ENCODE results near the gene CTXND1.
A peak's percentile ranks its signal among the peaks of the same experiment; 100 is the strongest.

Gene CTXND1

GRCh38 chr15:80171787-80172186 is 80.2 kb downstream of the CTXND1 start:
- DNase-seq (ENCODE audit: low spot score in 2 of 2) = no peak
- Mint-ChIP-seq H3K27ac (ENCODE audit: low read depth) (no peak overlapping the region), H3K9me3 (no peaks in the 10 kb centered on the region), H3K4me1 (no peaks in the 10 kb centered on the region), H3K27me3 (no peaks in the 10 kb centered on the region), H3K36me3 (ENCODE audit: insufficient read depth) (no peaks in the 10 kb centered on the region), H3K4me3 (no peak overlapping the region)
- ATAC-seq (replicated peaks; ENCODE audit: extremely low read depth, poor library complexity, severe bottlenecking) = no peak

- Mint-ChIP-seq H3K27ac (ENCODE audit: low read depth) (no peak overlapping the region), H3K4me3 (no peak overlapping the region), H3K36me3 (ENCODE audit: insufficient read depth) (no peaks in the 10 kb centered on the region), H3K27me3 (no peaks in the 10 kb centered on the region), H3K4me1 (no peaks in the 10 kb centered on the region), H3K9me3 (no peaks in the 10 kb centered on the region)
- ATAC-seq (replicated peaks; ENCODE audit: extremely low read depth, poor library complexity, severe bottlenecking) = no peak
- DNase-seq (ENCODE audit: low spot score in 2 of 2) = no peak
These were observed 81.4 kb downstream of the CTXND1 start for GRCh38 chr15:80170596-80170995.

- H3K36me3 Mint-ChIP-seq (ENCODE audit: insufficient read depth) = no peaks in the 10 kb centered on the region
- DNase-seq (ENCODE audit: low spot score in 2 of 2) = no peak
- H3K9me3 Mint-ChIP-seq = no peaks in the 10 kb centered on the region
- no peak overlapping the region for H3K27ac Mint-ChIP-seq (ENCODE audit: low read depth)
- H3K4me3 Mint-ChIP-seq = no peak overlapping the region
- ATAC-seq (replicated peaks; ENCODE audit: extremely low read depth, poor library complexity, severe bottlenecking) = no peak
- H3K4me1 Mint-ChIP-seq = no peaks in the 10 kb centered on the region
- no peaks in the 10 kb centered on the region for H3K27me3 Mint-ChIP-seq
These were observed 82.2 kb downstream of the CTXND1 start for GRCh38 chr15:80169768-80170357.

- Mint-ChIP-seq H3K27me3 (no peaks in the 10 kb centered on the region), H3K4me1 (no peaks in the 10 kb centered on the region), H3K27ac (ENCODE audit: low read depth) (no peak overlapping the region), H3K9me3 (no peaks in the 10 kb centered on the region), H3K4me3 (no peak overlapping the region), H3K36me3 (ENCODE audit: insufficient read depth) (no peaks in the 10 kb centered on the region)
- ATAC-seq (replicated peaks; ENCODE audit: extremely low read depth, poor library complexity, severe bottlenecking) (no peak), DNase-seq (ENCODE audit: low spot score in 2 of 2) (no peak)
These were observed 83.6 kb downstream of the CTXND1 start for GRCh38 chr15:80168421-80168820.

GRCh38 chr15:80167936-80168335 is 84.1 kb downstream of the CTXND1 start:
- ATAC-seq (replicated peaks; ENCODE audit: extremely low read depth, poor library complexity, severe bottlenecking) (no peak), DNase-seq (ENCODE audit: low spot score in 2 of 2) (no peak)
- Mint-ChIP-seq H3K27me3 (no peaks in the 10 kb centered on the region), H3K4me1 (no peaks in the 10 kb centered on the region), H3K27ac (ENCODE audit: low read depth) (no peak overlapping the region), H3K36me3 (ENCODE audit: insufficient read depth) (no peaks in the 10 kb centered on the region), H3K4me3 (no peak overlapping the region), H3K9me3 (no peaks in the 10 kb centered on the region)

GRCh38 chr15:80163897-80164296 is 88.1 kb downstream of the CTXND1 start:
- H3K27ac Mint-ChIP-seq (ENCODE audit: low read depth) = no peak overlapping the region

GRCh38 chr15:80163217-80163616 is 88.8 kb downstream of the CTXND1 start:
- DNase-seq (ENCODE audit: low spot score in 2 of 2) (no peak), ATAC-seq (replicated peaks; ENCODE audit: extremely low read depth, poor library complexity, severe bottlenecking) (no peak)
- H3K4me1 Mint-ChIP-seq = peaks cover 20% of the 10 kb centered on the region
- H3K4me3 Mint-ChIP-seq = no peak overlapping the region
- no peak overlapping the region for H3K27ac Mint-ChIP-seq (ENCODE audit: low read depth)
- H3K36me3 Mint-ChIP-seq (ENCODE audit: insufficient read depth) = no peaks in the 10 kb centered on the region
- H3K27me3 Mint-ChIP-seq = no peaks in the 10 kb centered on the region
- H3K9me3 Mint-ChIP-seq = no peaks in the 10 kb centered on the region

More at GRCh38 chr15:80163897-80164296, 88.1 kb downstream of the CTXND1 start:
- Mint-ChIP-seq H3K27me3 (no peaks in the 10 kb centered on the region), H3K36me3 (ENCODE audit: insufficient read depth) (no peaks in the 10 kb centered on the region), H3K4me3 (no peak overlapping the region), H3K9me3 (no peaks in the 10 kb centered on the region), H3K4me1 (peaks cover 20% of the 10 kb centered on the region)
- ATAC-seq (replicated peaks; ENCODE audit: extremely low read depth, poor library complexity, severe bottlenecking) = no peak
- DNase-seq (ENCODE audit: low spot score in 2 of 2) = no peak

- H3K9me3 Mint-ChIP-seq = no peaks in the 10 kb centered on the region
- peaks cover 20% of the 10 kb centered on the region for H3K4me1 Mint-ChIP-seq
- no peaks in the 10 kb centered on the region for H3K27me3 Mint-ChIP-seq
- DNase-seq (ENCODE audit: low spot score in 2 of 2) (no peak), ATAC-seq (replicated peaks; ENCODE audit: extremely low read depth, poor library complexity, severe bottlenecking) (no peak)
- H3K36me3 Mint-ChIP-seq (ENCODE audit: insufficient read depth) = no peaks in the 10 kb centered on the region
- no peak overlapping the region for H3K4me3 Mint-ChIP-seq
- H3K27ac Mint-ChIP-seq (ENCODE audit: low read depth) = no peak overlapping the region
These were observed 89.9 kb downstream of the CTXND1 start for GRCh38 chr15:80162059-80162554.

GRCh38 chr15:80161468-80162016 is 90.5 kb downstream of the CTXND1 start:
- Mint-ChIP-seq H3K36me3 (ENCODE audit: insufficient read depth) (no peaks in the 10 kb centered on the region), H3K4me1 (peaks cover 20% of the 10 kb centered on the region), H3K9me3 (no peaks in the 10 kb centered on the region), H3K27me3 (no peaks in the 10 kb centered on the region), H3K4me3 (no peak overlapping the region), H3K27ac (ENCODE audit: low read depth) (peak overlapping the region; percentile 49)
- ATAC-seq (replicated peaks; ENCODE audit: extremely low read depth, poor library complexity, severe bottlenecking) (no peak), DNase-seq (ENCODE audit: low spot score in 2 of 2) (no peak)

- DNase-seq (ENCODE audit: low spot score in 2 of 2) = peak in 1 of 2 donors; percentile 17
- no peaks in the 10 kb centered on the region for H3K9me3 Mint-ChIP-seq
- H3K27ac Mint-ChIP-seq (ENCODE audit: low read depth) = peak overlapping the region; percentile 49
These were observed 91.3 kb downstream of the CTXND1 start for GRCh38 chr15:80160570-80161156.

GRCh38 chr15:80159811-80160569 is 92.0 kb downstream of the CTXND1 start:
- H3K27me3 Mint-ChIP-seq = no peaks in the 10 kb centered on the region
- H3K9me3 Mint-ChIP-seq = no peaks in the 10 kb centered on the region
- peaks cover 20% of the 10 kb centered on the region for H3K4me1 Mint-ChIP-seq
- H3K27ac Mint-ChIP-seq (ENCODE audit: low read depth) = no peak overlapping the region
- peak; percentile 75 for ATAC-seq (replicated peaks; ENCODE audit: extremely low read depth, poor library complexity, severe bottlenecking)
- H3K36me3 Mint-ChIP-seq (ENCODE audit: insufficient read depth) = no peaks in the 10 kb centered on the region
- no peak overlapping the region for H3K4me3 Mint-ChIP-seq
- peak in 1 of 2 donors; percentile 23 for DNase-seq (ENCODE audit: low spot score in 2 of 2)

More at GRCh38 chr15:80160570-80161156, 91.3 kb downstream of the CTXND1 start:
- Mint-ChIP-seq H3K27me3 (no peaks in the 10 kb centered on the region), H3K36me3 (ENCODE audit: insufficient read depth) (no peaks in the 10 kb centered on the region), H3K4me1 (peaks cover 20% of the 10 kb centered on the region), H3K4me3 (no peak overlapping the region)
- ATAC-seq (replicated peaks; ENCODE audit: extremely low read depth, poor library complexity, severe bottlenecking) = peak; percentile 72

- ATAC-seq (replicated peaks; ENCODE audit: extremely low read depth, poor library complexity, severe bottlenecking) (no peak), DNase-seq (ENCODE audit: low spot score in 2 of 2) (no peak)
- Mint-ChIP-seq H3K27me3 (no peaks in the 10 kb centered on the region), H3K9me3 (no peaks in the 10 kb centered on the region), H3K4me1 (peaks cover 20% of the 10 kb centered on the region), H3K27ac (ENCODE audit: low read depth) (no peak overlapping the region), H3K4me3 (no peak overlapping the region), H3K36me3 (ENCODE audit: insufficient read depth) (no peaks in the 10 kb centered on the region)
These were observed 92.7 kb downstream of the CTXND1 start for GRCh38 chr15:80159301-80159700.
